ENCODE measurements around the gene SLC47A2. TPM values are rescaled to one million over a fixed set of nuclear protein-coding genes. Genes with fewer than 3 reads are reported as not detected.
A peak's percentile ranks its signal among the peaks of the same experiment; 100 is the strongest.

Gene SLC47A2
- polyA plus RNA-seq, 1 donor (not counting 4 experiments of a cell fraction or from before 2014, with no cell fraction given), result 0.88 TPM

DNA sequence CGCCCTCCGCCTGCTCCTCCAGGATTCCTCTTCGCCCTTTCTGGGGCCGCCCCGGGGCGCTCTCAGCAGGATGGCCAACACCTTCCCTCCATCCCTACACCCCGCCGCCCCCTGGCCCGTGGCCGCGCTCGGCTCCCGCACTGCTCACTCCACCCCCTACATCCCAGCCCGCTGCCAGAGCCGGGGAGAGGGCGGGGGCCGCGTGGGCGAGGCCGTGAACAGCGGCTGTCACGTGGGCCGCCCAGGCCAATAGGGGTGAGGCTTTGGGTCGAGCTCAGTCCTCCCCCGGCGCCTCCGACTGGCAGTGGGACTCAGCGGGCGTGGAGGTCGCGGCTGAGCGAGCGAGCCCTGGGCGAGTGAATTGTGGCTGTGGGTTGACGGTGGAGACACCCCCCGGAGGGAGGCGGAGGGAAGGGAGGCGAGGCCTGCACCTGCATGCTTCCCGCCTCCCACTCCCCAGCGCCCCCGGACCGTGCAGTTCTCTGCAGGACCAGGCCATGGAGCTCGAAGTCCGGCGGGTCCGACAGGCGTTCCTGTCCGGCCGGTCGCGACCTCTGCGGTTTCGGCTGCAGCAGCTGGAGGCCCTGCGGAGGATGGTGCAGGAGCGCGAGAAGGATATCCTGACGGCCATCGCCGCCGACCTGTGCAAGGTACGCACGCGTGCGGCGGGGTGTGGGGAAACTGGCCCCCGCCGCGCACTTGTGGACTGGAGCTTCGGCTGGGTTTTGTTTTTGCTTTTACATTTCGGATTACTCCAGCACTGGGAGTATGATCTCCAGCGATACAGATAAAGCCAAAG, 67.7 kb downstream of the SLC47A2 start, which contains the start of gene ALDH3A2:
ALDH3A2 (plus strand) TSS at position 277 of the 799 bp plus-strand sequence; CDS start at position 498, 221 bp downstream.
- no peak for DNase-seq (ENCODE audit: low read depth, low spot score)

DNA sequence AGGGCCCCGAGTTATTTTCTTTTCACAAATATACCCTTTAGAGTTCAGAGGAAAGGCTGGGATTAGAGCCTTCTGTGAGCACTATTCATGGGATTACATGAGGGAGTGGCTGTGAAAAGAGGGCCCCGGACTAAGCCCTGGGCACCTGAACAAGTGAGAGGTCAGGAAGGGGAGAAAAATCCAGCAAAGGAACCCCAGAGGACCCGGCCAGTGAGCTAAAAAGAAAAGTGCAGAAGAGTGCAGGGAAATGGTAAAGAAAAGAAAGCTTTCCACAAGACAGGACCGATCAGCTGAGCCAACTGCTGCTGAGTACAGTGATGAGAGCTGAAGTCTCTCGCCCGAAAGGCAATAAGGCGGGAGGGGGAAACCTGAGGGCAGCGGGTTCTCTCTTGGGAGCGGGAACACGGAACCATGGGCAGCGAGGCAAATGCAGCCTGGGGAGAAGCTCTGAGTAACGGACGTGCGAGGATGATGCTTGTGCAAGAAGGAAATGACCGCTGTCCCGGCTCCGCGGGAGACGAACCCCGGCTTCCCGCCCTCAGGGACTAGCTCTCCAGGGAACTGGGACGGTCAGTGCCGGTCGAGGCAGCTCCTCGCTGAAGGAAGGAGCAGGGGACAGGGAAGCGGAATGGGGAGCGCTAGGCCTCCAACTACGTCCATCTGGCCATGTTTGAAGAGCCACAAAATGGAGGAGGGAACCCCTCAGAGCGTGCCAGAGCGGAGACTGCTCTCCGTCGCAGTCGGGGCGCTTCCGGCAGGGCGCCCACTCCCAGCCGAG, 68.5 kb downstream of the SLC47A2 start:
- no peak for TF ChIP-seq EZH2 (IDR thresholded peaks at IDR 0.05; ENCODE audit: low read length)
- TF ChIP-seq, protein P1, sequence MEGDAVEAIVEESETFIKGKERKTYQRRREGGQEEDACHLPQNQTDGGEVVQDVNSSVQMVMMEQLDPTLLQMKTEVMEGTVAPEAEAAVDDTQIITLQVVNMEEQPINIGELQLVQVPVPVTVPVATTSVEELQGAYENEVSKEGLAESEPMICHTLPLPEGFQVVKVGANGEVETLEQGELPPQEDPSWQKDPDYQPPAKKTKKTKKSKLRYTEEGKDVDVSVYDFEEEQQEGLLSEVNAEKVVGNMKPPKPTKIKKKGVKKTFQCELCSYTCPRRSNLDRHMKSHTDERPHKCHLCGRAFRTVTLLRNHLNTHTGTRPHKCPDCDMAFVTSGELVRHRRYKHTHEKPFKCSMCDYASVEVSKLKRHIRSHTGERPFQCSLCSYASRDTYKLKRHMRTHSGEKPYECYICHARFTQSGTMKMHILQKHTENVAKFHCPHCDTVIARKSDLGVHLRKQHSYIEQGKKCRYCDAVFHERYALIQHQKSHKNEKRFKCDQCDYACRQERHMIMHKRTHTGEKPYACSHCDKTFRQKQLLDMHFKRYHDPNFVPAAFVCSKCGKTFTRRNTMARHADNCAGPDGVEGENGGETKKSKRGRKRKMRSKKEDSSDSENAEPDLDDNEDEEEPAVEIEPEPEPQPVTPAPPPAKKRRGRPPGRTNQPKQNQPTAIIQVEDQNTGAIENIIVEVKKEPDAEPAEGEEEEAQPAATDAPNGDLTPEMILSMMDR (optimal IDR thresholded peaks at IDR 0.05 in 1 of 3, IDR thresholded peaks at IDR 0.05 in 1 of 3, conservative IDR thresholded peaks at IDR 0.05 in 1 of 3; ENCODE audit: extremely low read depth in 1 of 3, insufficient read depth in 2 of 3, low read length in 3 of 3), result no peak
- Histone ChIP-seq H4K20me1 (ENCODE audit: control insufficient read depth, extremely low read depth, insufficient read depth, low read length) (no peaks in the 10 kb centered on the region), H3K36me3 (ENCODE audit: control insufficient read depth in 2 of 2, extremely low read depth in 1 of 2, insufficient read depth in 2 of 2, low read length in 2 of 2) (no peaks in the 10 kb centered on the region), H3K9me1 (ENCODE audit: control insufficient read depth, extremely low read depth, insufficient read depth, low read length) (no peaks in the 10 kb centered on the region), H2AFZ (ENCODE audit: control insufficient read depth, low read length) (peak overlapping the region; percentile 96), H3K4me3 (ENCODE audit: control insufficient read depth in 2 of 3, extremely low read depth in 1 of 3, insufficient read depth in 2 of 3, low read depth in 1 of 3, low read length in 3 of 3) (peak overlapping the region; percentile 78 to 91 (median 85)), H3K4me1 (ENCODE audit: control insufficient read depth, extremely low read depth, insufficient read depth, low read length) (peaks cover 56% of the 10 kb centered on the region), H3K4me2 (ENCODE audit: control insufficient read depth, extremely low read depth, insufficient read depth, low read depth, low read length) (peak overlapping the region; percentile 95), H3K27me3 (ENCODE audit: control insufficient read depth, extremely low read depth, insufficient read depth, low read length) (no peaks in the 10 kb centered on the region), H3K9ac (ENCODE audit: control insufficient read depth, extremely low read depth, insufficient read depth, low read length) (peak overlapping the region; percentile 85), H3K27ac (ENCODE audit: control insufficient read depth, insufficient read depth, low read length) (peak overlapping the region; percentile 79), H3K79me2 (ENCODE audit: control insufficient read depth, insufficient read depth, low read length) (peaks cover 14% of the 10 kb centered on the region), H3K9me3 (ENCODE audit: control insufficient read depth, low read depth, low read length) (no peaks in the 10 kb centered on the region)
- DNase-seq (ENCODE audit: low read depth, low spot score) (no peak), FAIRE-seq (no peak)
- dilution Hi-C loops (cut with MboI; ENCODE audit: extremely low pct_ligation_motif_present, low sequenced_read_pairs), result no loop called here

More for the DNA sequence above, 67.7 kb downstream of the SLC47A2 start, which contains the start of gene ALDH3A2:
- Histone ChIP-seq H3K9me3 (ENCODE audit: control insufficient read depth, low read depth, low read length) (no peaks in the 10 kb centered on the region), H3K79me2 (ENCODE audit: control insufficient read depth, insufficient read depth, low read length) (peaks cover 14% of the 10 kb centered on the region), H3K27me3 (ENCODE audit: control insufficient read depth, extremely low read depth, insufficient read depth, low read length) (no peaks in the 10 kb centered on the region), H2AFZ (ENCODE audit: control insufficient read depth, low read length) (peak within 1 kb of the TSS; percentile 96), H3K4me2 (ENCODE audit: control insufficient read depth, extremely low read depth, insufficient read depth, low read depth, low read length) (peak within 1 kb of the TSS; percentile 95), H3K4me3 (ENCODE audit: control insufficient read depth in 2 of 3, extremely low read depth in 1 of 3, insufficient read depth in 2 of 3, low read depth in 1 of 3, low read length in 3 of 3) (peak within 1 kb of the TSS; percentile 78 to 91 (median 85)), H3K4me1 (ENCODE audit: control insufficient read depth, extremely low read depth, insufficient read depth, low read length) (peaks cover 56% of the 10 kb centered on the region), H4K20me1 (ENCODE audit: control insufficient read depth, extremely low read depth, insufficient read depth, low read length) (no peaks in the 10 kb centered on the region), H3K9me1 (ENCODE audit: control insufficient read depth, extremely low read depth, insufficient read depth, low read length) (no peaks in the 10 kb centered on the region), H3K27ac (ENCODE audit: control insufficient read depth, insufficient read depth, low read length) (peak within 1 kb of the TSS; percentile 79), H3K36me3 (ENCODE audit: control insufficient read depth in 2 of 2, extremely low read depth in 1 of 2, insufficient read depth in 2 of 2, low read length in 2 of 2) (no peaks in the 10 kb centered on the region), H3K9ac (ENCODE audit: control insufficient read depth, extremely low read depth, insufficient read depth, low read length) (peak within 1 kb of the TSS; percentile 85)
- dilution Hi-C loops (cut with MboI; ENCODE audit: extremely low pct_ligation_motif_present, low sequenced_read_pairs), result no loop called here
- TF ChIP-seq EZH2 (IDR thresholded peaks at IDR 0.05; ENCODE audit: low read length), result no peak
- TF ChIP-seq, protein P1 (optimal IDR thresholded peaks at IDR 0.05 in 1 of 3, IDR thresholded peaks at IDR 0.05 in 1 of 3, conservative IDR thresholded peaks at IDR 0.05 in 1 of 3; ENCODE audit: extremely low read depth in 1 of 3, insufficient read depth in 2 of 3, low read length in 3 of 3), result peak in 1 of 3 experiments; percentile 17
- no peak for FAIRE-seq
